HepG2 (cell line): ENCODE measurements around the gene WNT3A. TPM values are rescaled to one million over a fixed set of nuclear protein-coding genes. Genes with fewer than 3 reads are reported as not detected.

Experiments used
- DMTF1 ChIP-seq: sonication (generic); formaldehyde crosslinking; IDR thresholded peaks from 2 replicates; pipeline ENCODE4 v1.4.0; 2020; ENCODE audit warnings: mild to moderate bottlenecking, missing genetic modification reagents
- ELK4 ChIP-seq: sonication (generic); formaldehyde crosslinking; IDR thresholded peaks from 2 replicates; pipeline ENCODE4 v1.9.0; 2021; ENCODE audit warnings: missing genetic modification reagents, borderline replicate concordance
- FOXO1 ChIP-seq: sonication (generic); formaldehyde crosslinking; IDR thresholded peaks from 2 replicates; pipeline ENCODE4 v1.4.0; 2020; ENCODE audit warnings: missing genetic modification reagents
- IKZF1 ChIP-seq: fragments of 450-650 bp; IDR thresholded peaks from 2 replicates; pipeline ENCODE4 v1.7.1; 2016
- KDM6A ChIP-seq: IDR thresholded peaks from 2 replicates; pipeline ENCODE4 v1.6.1; 2016; ENCODE audit warnings: low read depth
- POLR2AphosphoS2 ChIP-seq: IDR thresholded peaks from 2 replicates; pipeline ENCODE4 v1.6.1; 2011; ENCODE audit warnings: low read depth, low read length, improper control_type of control experiment
- SATB2 ChIP-seq: sonication (generic); formaldehyde crosslinking; IDR thresholded peaks from 2 replicates; pipeline ENCODE4 v1.5.0; 2020; ENCODE audit warnings: missing genetic modification reagents
- SRY ChIP-seq: sonication (generic); formaldehyde crosslinking; IDR thresholded peaks from 2 replicates; pipeline ENCODE4 v1.8.0; 2022; ENCODE audit warnings: mild to moderate bottlenecking, missing genetic modification reagents
- YEATS2 ChIP-seq: sonication (generic); formaldehyde crosslinking; IDR thresholded peaks from 2 replicates; pipeline ENCODE4 v1.4.0; 2020; ENCODE audit warnings: missing genetic modification reagents, borderline replicate concordance
- ZNF142 ChIP-seq: sonication (generic); formaldehyde crosslinking; IDR thresholded peaks from 2 replicates; pipeline ENCODE4 v1.4.0; 2020; ENCODE audit warnings: missing genetic modification reagents
- ZNF280B ChIP-seq: sonication (generic); formaldehyde crosslinking; IDR thresholded peaks from 2 replicates; pipeline ENCODE4 v1.5.0; 2020; ENCODE audit warnings: missing genetic modification reagents, mild to moderate bottlenecking, borderline replicate concordance
- ZNF331 ChIP-seq: sonication (generic); formaldehyde crosslinking; IDR thresholded peaks from 2 replicates; pipeline ENCODE4 v1.4.0; 2020; ENCODE audit warnings: missing genetic modification reagents
- ZNF333 ChIP-seq: sonication (generic); formaldehyde crosslinking; IDR thresholded peaks from 2 replicates; pipeline ENCODE4 v1.4.0; 2020; ENCODE audit warnings: mild to moderate bottlenecking, missing genetic modification reagents, borderline replicate concordance
- ZNF615 ChIP-seq: sonication (generic); formaldehyde crosslinking; IDR thresholded peaks from 2 replicates; pipeline ENCODE4 v1.5.0; 2020; ENCODE audit warnings: mild to moderate bottlenecking, missing genetic modification reagents, borderline replicate concordance
- ZNF644 ChIP-seq: IDR thresholded peaks from 2 replicates; pipeline ENCODE4 v1.6.1; 2016; ENCODE audit warnings: low read depth
- ZNF780A ChIP-seq: sonication (generic); formaldehyde crosslinking; IDR thresholded peaks from 2 replicates; pipeline ENCODE4 v1.8.0; 2022; ENCODE audit warnings: mild to moderate bottlenecking, missing genetic modification reagents, moderate library complexity
- ZSCAN22 ChIP-seq: sonication (generic); formaldehyde crosslinking; IDR thresholded peaks from 2 replicates; pipeline ENCODE4 v1.4.0; 2020; ENCODE audit warnings: mild to moderate bottlenecking, missing genetic modification reagents
- polyA plus RNA-seq, 8 experiments: library from polyadenylated mRNA; depleted of rRNA in 3 of 8; stranded (reverse) in 7 of 8; unstranded in 1 of 8; fragments of >200 nt; fragmentation: Illumina TruSeq in 4 of 8; extraction: Trizol in 4 of 8; gene quantifications; 2 replicates each; pipeline versions ENCODE4 v1.2.1 to v1.2.3, GENCODE V29; 2011 to 2016; ENCODE audit warnings: low read depth in 4 of 8, missing spikeins in 1 of 8, mixed read lengths in 1 of 8; ENCODE audit not compliant: insufficient read depth in 1 of 8
- total RNA-seq, 5 experiments: library from RNA; depleted of rRNA; stranded (reverse); fragments of >200 nt; fragmentation: Illumina TruSeq; extraction: Trizol; gene quantifications; 2 replicates each; pipeline ENCODE4 v1.2.3, GENCODE V29; 2016; ENCODE audit warnings: low read depth in 1 of 5

WNT3A gene
- total and polyA plus RNA-seq, 2 of the 13 experiments (the other 11 are each of a cell fraction or from before 2014, with no cell fraction given) = not detected

- TF ChIP-seq ZNF615 (CRISPR knock-in tag) (peak; percentile 57; the same call in 1 of the 2 replicates), ZNF333 (peak; percentile 30; the same call in 1 of the 2 replicates), IKZF1 (no peak), ZNF142 (CRISPR knock-in tag) (no peak), ELK4 (CRISPR knock-in tag) (0 out of 2 replicates have a peak, but pooled peaks have one; percentile 15), YEATS2 (CRISPR knock-in tag) (peak; percentile 98), ZNF780A (CRISPR knock-in tag) (0 out of 2 replicates have a peak, but pooled peaks have one; percentile 78), SRY (CRISPR knock-in tag) (peak; percentile 78), DMTF1 (CRISPR knock-in tag) (peak; percentile 95; the same call in 1 of the 2 replicates), ZNF331 (CRISPR knock-in tag) (peak; percentile 77), POLR2AphosphoS2 (no peak), ZNF280B (CRISPR knock-in tag) (peak; percentile 55; the same call in 1 of the 2 replicates), SATB2 (CRISPR knock-in tag) (no peak; the same call in 1 of the 2 replicates), FOXO1 (CRISPR knock-in tag) (no peak; the same call in none of the 2 replicates), ZNF644 (CRISPR knock-in tag) (no peak), KDM6A (CRISPR knock-in tag) (no peak), ZSCAN22 (CRISPR knock-in tag) (0 out of 2 replicates have a peak, but pooled peaks have one; percentile 66)
Observed at GRCh38 chr1:228102791-228103620, 96.2 kb downstream of the WNT3A start, which contains the start of gene C1orf35 (continued).
